Activated CD8-positive, alpha-beta memory T cell treated with anti-CD3 and anti-CD28 coated beads for 1 hour (primary cell): Measurements from ENCODE around the gene BCAR1.
"Not testable (repeated sequence)": the region's sequence is repeated elsewhere in the genome, so short reads cannot be mapped to it uniquely, and the experiment has no call there.

ENCODE experiments used
- DNase-seq, 2 donors: peaks; one replicate each; pipeline ENCODE4 v3.0.0-alpha.2; 2020; ENCODE audit warnings: low read depth in 1 of 2; ENCODE audit errors: extremely low read depth in 1 of 2

The BCAR1 gene

DNA sequence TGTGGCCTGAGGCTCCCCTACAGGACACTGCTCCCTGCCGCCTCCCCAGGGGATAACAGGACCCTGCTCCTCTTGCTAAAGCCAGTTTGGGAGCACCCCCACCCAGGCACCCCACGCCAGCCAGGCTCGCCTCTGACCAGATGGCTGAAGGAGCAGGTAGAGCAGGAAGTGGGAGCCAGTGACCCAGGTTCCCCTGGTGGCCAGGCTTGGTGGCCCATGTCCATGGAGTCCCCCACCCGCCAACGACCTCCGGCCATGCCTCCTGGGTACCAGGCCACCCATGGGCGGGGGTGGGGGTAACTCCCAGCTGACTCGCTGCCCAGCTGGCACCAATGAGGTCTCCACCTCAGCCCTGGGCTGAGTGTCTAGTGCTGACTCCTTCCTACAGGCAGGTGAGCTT lies 10.0 kb downstream of the BCAR1 start:
- DNase-seq: no peak

DNA sequence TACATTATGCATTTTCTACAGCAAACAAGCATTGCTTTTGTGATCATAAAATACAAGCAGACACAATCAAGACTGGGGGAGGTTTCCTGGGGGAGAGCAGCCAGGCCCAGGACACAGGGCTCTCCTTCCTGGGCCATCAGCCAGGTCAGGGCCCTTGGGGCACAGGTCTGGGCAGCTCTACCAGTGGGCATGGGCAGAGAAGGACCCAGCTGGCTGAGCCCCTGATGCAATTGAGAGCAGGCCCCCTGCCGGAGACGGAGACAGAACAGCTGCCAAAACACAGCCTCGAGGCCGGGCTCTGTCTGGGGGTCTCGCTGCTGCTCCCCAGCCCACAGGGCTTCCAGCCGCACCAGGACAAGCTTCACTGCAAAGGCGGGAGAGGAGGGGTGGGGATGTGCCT lies 10.8 kb downstream of the BCAR1 start:
- not testable (repeated sequence) for DNase-seq

DNA sequence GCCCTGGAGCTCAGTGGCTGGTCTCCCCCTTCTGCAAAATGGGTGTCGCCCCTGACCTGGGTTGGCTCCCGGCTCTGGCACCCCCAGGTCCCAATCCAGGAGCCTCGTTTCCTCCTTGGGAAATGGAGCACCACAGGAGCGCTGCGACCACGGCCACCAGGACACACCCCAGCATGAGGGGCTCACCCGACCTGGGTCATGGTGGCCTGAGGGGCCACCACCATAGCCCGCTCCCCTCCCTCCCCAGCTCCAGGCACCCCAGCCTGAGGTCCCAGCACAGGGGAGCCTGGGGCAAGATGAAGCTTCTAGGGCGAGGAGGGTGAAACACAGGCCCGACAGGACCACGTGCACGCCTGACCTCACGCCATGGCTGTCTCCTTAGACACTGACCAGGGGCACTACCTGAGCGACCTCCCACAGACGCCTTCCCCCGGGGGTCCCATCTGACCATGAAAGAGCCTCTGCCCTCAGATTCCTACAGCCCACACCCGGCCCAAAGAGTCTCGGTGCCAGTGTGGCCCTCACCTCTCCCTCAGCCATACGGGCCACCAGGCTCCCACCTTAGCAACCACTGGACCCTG lies 11.8 kb downstream of the BCAR1 start:
- no peak for DNase-seq

DNA sequence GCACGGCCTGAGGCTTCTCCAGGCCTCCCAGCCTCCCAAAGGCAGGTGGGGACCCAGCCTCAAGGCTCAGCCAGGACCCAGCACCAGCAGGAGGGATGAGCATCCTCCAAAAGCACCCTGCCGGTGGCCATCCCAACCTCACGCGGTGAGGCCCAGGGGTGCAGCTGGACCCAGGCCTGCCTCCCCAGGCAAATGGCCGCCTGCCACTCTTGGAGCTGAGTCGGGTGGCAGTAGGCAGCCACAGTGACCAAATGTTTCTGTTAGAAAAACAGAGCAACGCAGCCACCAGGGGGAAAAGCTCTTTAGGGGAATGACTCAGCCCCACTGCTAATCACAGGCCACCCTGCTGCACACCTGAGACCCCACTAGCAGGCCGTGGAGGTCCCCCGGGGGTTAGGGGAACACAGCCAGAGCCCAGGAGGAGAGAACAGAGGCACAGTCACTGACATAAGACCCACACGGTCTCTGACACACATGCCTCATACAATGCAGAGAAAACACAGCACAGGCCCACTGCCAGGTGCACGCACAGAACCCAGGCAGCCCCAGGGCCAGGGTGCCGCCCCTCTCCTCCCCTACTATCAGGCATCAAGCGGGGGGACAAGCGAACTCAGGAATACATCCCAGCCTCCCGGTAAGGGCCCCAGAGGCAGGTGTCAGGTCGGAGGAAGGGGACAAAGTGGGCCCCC lies 12.4 kb downstream of the BCAR1 start:
- no peak for DNase-seq

DNA sequence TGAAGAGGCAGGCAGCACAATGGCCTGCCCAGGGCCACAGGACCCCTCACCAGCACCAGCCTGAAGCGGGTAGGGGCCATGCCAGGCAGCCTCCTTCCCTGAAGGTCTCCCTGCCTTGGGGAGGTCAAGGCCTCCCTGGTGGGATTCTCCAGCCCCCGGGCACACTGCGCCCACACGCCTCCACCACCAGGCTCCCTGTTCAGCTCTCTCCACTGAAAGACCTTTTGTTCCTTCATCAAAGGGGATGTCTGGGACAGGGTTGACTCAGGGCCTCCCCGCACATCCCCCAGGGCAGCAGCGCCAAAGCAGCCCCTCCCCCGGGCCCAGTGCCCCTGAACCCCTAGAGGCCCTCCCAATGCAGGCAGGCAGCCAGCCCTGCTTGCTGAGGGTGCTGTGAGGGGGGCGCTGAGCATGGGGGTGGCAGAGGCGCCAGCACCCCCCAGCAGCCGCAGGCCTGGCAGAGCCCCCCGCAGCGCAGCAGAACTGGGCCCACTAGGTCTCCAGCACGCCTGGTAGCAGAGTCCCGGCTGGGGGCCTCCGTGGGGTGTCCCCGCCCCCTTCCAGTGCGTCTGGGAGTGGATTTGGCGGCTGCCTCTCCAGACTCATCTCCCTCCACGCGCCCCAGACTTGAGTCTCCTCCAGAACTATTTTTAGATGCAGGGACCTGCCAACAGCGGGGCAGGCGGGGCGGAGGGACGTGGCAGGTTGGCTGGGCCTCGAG lies 13.1 kb downstream of the BCAR1 start:
- DNase-seq: no peak

DNA sequence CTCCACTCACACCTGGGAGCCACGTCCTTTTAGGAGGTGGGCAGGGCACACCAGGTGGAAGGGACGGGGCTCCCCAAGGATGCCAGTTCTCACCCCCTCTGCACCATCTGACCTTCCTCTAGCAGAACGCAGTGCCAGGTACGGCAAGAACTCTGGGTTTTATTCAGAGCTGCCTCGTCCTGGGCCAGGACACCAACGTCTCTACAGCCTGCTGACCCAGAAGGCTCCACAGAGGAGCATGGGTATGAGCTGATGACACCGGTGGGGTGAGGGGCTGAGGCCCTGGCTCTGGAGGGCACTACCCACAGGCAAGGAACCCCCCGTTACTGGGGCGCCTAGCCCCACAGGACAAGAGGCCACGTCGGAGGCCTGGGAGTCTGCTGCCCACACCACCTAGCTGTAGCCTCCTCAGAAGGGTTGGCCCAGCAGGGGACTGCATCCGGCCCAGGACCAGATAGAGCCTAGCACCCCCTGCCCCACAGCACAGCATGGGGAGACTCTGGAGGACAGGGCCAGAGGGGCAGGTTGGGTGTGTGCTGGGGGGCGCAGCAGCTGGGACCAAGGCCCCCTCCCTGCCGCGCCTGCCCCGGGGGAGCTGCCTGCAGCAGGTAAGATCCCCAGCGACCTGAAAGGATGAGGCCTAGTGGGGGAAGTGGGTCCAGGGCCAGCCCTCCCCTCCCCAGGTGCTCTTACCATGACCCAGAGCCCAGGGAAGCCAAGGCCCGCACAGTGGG lies 13.9 kb downstream of the BCAR1 start:
- DNase-seq: no peak

DNA sequence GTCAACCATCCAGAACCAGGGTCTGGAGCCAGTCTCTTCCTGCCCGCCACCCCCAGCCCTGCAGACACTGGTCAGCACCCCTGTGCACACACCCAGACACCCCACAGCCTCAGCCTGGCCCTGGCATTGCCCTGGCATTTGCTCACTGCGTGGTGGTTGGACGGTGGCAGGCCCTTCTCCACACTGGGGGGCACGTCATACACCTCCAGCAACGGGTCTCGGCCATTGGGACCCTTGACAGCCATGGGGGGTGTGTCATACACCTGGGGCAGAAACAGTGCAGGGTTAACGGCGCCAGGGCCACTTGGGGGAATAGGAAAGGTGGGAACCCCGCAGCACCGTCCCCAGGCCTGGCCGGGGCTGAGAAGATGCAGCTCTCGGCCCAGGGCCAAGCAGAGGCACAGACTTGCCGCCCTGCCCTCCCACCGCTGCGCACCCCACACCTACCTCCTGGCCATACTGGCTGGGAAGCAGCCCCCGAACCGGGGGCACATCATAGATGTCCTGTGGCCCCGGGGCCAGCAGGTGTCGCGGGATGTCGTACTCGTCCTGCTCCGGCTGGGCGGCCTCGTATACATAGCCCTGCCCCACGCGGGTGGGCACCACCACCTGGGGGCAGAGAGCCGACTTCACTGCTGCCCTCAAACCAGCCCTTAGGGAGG lies 14.6 kb downstream of the BCAR1 start:
- no peak for DNase-seq

DNA sequence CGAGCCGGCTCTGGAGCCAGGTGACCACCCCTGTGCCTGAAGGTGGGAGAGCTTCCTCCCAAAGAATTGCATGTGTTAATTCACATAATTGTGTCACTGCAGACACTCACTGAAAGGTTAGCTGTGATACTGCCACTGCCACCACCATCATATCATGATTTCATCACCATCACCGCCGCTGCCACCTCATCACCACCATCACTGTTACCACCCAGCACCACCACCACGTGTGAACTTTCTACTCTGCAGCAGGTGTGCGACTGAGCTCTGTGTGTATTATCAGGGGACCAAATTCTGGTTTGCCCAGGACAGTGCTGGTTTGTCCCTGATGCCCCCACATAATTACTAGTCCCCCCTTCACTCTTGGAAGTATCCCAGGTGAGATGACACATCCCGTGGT lies 15.2 kb downstream of the BCAR1 start:
- DNase-seq: no peak

DNA sequence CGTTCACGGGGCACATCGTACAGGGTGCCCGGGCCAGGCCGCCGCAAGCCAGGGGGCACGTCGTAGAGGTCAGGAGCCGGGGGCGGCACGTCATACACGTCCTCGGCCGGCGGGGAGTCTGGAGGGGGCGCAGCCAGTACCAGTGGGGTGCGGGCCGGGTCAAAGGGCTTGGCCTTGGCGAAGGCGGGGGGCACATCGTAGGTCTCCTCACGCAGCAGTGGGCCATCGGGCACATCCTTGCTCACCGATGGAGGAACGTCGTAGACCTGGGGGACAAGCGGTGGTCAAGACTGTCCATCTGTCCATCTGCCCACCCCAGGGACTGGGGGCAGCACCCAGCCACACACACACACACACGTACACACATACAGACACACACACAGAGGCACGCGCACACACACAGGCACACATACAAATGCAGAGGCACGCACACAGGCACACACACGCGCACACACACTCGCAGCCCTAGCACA lies 15.7 kb downstream of the BCAR1 start:
- no peak for DNase-seq

DNA sequence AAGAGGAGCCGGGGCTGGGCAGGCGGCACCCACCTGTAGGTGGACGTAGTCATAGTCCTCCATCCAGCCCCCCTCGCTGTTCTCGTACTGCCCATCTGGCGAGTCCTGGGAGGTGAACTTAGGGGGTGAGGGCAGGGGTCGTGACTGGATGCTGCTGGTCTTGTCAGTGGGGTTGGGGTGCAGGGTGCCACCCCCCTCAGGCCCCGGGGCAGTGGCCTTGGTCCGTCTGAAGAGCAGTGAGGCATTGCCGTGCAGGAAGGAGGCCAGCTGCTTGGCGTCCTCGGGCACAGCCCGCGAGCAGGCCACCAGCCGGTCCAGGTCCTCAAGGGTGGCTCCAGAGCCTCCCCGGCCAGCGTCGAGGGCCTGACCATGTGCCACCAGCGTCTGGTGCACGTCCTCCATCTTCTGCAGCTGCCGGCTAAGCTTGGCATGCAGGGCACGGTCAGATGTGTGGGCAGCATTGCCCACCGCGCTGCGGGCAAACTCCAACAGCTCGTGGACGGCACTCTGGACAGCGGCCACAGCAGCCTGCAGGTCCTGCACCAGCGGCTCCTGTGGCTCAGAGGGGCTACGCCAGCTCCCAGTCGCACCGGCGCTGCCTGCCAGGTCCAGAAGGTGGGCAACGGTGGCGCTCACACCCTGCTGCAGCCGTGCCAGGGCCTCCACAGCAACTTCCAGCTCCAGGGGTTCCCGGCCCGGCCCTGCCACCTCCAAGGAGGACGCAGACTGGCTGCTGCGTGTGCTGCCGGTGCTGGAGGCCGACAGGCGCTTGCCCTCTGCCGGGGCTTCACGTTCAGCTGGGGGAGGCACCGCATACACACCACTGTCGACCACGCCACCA lies 16.3 kb downstream of the BCAR1 start:
- no peak for DNase-seq

DNA sequence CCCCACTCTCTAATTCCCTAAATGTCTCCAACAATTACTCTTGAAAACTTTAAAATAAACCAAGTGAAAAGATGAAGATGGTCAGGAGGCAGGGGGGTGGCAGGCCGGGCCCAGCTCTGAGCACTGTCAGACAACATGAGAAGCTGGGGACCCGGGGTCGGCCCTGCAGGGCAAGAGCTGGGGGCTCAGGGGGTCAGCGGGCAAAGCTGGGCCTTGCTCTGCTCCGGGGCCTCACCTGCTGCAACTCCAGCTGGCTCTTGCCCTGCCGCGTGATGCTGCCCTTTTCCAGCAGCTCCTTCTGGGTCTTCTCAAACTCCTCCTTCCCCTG lies 17.8 kb downstream of the BCAR1 start:
- no peak for DNase-seq

DNA sequence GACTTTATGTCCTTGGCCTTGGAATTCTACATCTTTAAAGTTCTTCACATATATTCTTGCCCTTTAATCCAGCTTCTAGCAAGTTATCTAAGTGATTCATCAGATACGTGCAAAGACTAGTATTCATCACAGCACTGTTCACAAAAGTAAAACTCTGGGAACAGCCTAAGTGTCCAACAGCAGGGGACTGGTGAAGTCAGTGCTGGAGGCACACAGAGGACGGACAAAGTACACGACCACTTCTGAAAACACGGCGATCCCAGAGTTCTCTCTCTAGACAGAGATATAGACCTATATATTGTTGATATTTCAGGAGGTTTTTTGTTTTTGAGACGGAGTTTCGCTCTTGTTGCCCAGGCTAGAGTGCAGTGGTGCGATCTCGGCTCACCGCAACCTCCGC lies 19.9 kb downstream of the BCAR1 start:
- DNase-seq: no peak

DNA sequence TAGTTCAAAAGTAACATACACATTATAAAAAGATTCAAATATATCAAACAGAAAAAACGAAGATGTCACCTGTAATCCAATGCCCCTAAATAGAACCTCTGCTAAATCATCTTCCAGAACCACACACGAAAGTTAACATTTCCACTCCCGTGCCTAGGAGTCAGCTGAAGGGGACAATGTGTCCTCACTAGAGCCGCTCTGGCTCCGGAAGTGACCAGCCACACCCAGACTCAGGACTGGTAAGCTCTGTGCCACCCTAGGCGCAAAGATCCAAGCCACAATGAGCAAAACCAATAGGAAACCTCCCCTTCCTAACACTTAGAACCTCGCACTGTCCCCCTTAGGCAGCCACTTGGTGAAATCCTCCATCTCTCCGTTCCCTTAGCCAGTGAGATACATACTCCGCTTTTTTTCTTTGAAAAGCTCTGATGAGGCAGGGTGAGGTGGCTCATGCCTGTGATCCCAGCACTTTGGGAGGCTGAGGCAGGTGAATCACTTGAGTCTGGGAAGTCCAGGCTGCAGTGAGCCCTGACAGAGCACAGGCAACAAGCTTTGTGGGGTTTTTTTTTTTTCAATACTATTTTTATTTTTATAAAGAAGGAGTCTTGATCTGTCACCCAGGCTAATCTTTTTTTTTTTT lies 20.8 kb downstream of the BCAR1 start:
- no peak for DNase-seq

DNA sequence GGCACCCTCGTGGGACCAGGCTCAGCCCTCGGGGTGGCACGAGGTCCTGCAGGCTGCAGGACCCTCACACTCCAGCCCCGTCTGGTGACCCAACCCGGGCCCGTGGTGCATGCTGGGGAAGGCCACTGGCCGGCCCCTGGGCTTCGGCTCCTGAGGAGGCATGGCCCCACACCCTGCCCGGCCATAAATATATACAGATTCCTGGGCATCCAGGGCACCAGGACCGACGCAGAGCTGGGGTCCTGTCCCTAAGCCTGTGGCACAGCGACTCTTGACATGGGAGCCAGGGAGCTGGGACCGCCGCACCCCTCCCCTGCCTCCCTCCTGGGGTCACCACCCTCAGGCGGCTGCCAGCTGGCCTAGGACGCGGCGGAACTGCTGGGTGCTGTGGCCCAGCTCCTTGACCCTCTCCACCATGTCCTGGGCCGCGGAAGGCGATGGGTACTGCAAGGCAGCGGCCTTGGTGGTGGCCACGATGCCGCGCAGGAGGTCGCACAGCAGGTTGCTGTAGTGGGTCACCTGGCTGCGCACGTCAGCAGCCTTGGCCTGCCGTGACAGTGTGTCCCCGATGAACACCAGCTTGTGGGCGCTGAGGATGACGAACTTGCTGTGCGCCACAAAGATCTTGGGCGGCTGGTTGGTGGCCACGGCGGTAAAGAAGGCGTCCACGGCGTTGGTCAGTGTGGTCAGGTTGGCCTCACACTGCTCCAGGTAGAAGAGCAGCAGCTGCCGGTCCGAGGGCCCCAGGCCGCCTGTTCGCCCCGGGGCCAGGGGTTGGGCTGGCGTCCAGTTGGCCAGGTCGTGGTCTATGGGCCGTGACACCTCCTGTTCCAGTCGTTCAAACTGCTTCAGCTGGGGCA lies 22.0 kb downstream of the BCAR1 start:
- no peak for DNase-seq

DNA sequence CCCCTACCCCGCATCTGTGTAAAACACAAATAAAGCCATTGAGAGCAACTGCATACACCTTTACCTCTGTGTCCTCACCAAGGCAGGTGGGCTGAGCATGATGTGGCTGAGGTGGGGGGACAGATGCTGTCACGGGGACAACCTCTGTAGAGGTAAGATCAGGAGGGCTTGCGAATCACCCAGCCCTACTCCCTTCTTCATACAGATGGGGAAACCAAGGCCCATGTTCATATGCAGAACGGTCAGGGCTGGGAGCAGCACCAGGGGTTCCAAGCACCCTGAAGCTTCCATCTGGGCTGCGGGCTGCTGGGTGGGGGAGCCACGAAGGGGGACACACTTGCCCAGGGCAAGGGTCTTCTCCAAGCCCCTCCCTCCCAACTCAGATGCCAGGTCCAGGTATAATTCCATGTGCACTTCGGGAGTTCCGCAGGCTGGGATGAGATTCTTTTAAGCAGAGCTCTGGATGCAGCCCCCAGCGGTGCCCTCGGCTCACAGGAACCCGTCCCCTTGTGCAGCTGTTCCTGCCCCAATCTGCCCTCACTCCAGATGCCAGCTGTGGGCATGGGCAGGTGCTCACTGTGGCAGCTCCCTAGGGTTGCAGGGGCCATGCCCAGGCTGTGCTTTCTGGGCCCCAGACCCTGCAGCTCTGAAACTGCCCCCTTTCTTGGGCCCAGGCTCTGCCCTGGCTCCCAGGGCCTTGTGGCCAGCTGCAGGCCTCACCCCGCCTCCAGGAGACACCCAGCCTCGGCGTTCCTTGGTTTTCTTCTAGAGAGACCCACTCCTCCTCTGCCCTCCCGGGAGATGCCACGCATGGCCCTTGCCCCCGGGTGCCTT lies 23.1 kb downstream of the BCAR1 start:
- no peak for DNase-seq

DNA sequence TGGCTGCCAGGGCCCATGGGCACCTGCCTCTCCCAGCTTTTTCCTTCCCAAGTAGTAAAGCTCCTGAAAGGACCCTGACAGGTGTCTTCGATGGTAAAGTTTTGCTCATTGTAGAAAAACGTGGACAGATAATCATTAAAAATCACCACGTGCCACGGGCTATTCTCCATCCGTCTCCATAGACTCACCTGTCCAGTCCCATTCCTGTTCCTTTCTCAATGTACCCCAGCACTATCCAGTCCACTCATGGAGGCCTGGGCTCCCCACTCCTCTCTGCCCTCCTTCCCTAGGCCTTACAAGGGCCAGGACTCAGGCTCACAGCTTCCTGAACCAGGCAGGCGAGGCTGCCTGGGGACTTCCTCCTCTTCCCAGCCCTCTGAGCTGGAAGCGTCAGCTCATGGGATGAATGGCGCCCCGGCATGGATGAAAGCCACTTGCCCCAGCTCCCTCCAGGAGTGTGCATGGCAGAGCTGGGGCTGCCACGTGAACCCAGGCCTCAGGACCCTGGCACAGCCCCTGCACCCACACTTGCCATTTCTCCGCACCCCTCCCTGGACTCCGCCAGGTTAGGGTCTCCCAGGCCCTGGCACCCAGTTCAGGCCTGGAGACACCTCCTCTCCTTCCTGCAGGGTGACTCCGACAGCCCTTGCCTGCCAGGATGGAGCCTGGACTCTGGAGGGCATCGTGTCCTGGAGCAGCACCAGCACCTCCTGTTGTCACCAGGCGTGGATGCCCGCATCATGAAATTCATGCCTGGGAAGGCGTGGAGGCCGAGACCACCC lies 23.9 kb downstream of the BCAR1 start:
- no peak for DNase-seq
